GM23338 (cell line): ENCODE results near the gene SMYD3. TPM values are rescaled to one million over a fixed set of nuclear protein-coding genes. Genes with fewer than 3 reads are reported as not detected.

Experiments used
- ATAC-seq: fragments of 200-7000 bp; cut with Tn5 transposase; 3 replicates; pipeline ENCODE4 v1.9.1; 2020
- DNase-seq: peaks from one replicate; pipeline ENCODE4 v3.0.0-alpha.2; 2015; ENCODE audit warnings: low spot score
- H2AFZ ChIP-seq: fragments of 200-600 bp; sonication (generic); 2 replicates; pipeline ENCODE4 v1.8.0; 2016; ENCODE audit warnings: antibody characterized with exemption, mild to moderate bottlenecking, moderate library complexity
- H3F3A ChIP-seq: fragments of 200-600 bp; sonication (generic); replicated peaks from 2 replicates; pipeline ENCODE4 v1.8.0; 2017; ENCODE audit warnings: antibody characterized with exemption, mixed run types, low read depth
- H3K27ac ChIP-seq: fragments of 200-600 bp; sonication (generic); 2 replicates; pipeline ENCODE4 v1.6.1; 2016; ENCODE audit warnings: low read depth
- H3K27me3 ChIP-seq: fragments of 200-600 bp; sonication (generic); 2 replicates; pipeline ENCODE4 v1.8.0; 2016; ENCODE audit warnings: mild to moderate bottlenecking, mixed run types, moderate library complexity; ENCODE audit not compliant: insufficient read depth
- H3K36me3 ChIP-seq: fragments of 200-600 bp; sonication (generic); 2 replicates; pipeline ENCODE4 v1.8.0; 2016; ENCODE audit warnings: mild to moderate bottlenecking; ENCODE audit not compliant: insufficient read depth
- H3K4me1 ChIP-seq: fragments of 200-600 bp; sonication (generic); 2 replicates; pipeline ENCODE4 v1.8.0; 2016; ENCODE audit warnings: mild to moderate bottlenecking, moderate library complexity; ENCODE audit not compliant: insufficient read depth
- H3K4me2 ChIP-seq: fragments of 200-600 bp; sonication (generic); 2 replicates; pipeline ENCODE4 v1.7.1; 2017; ENCODE audit warnings: mixed run types
- H3K4me3 ChIP-seq: fragments of 200-600 bp; sonication (generic); 2 replicates; pipeline ENCODE4 v1.6.1; 2016; ENCODE audit warnings: mixed run types
- H3K79me2 ChIP-seq: fragments of 200-600 bp; sonication (generic); replicated peaks from 2 replicates; pipeline ENCODE4 v1.8.0; 2017; ENCODE audit warnings: mild to moderate bottlenecking; ENCODE audit not compliant: insufficient read depth
- H3K9me2 ChIP-seq: fragments of 200-600 bp; sonication (generic); 2 replicates; pipeline ENCODE4 v1.8.0; 2017; ENCODE audit not compliant: insufficient read depth
- H4K20me1 ChIP-seq: fragments of 200-600 bp; sonication (generic); replicated peaks from 2 replicates; pipeline ENCODE4 v1.8.0; 2017; ENCODE audit warnings: mild to moderate bottlenecking; ENCODE audit not compliant: insufficient read depth
- H3K27ac Mint-ChIP-seq: 2 replicates; pipeline ENCODE4 v1.8.0; 2020; ENCODE audit warnings: inconsistent platforms, mild to moderate bottlenecking, moderate library complexity, mixed read lengths
- H3K27me3 Mint-ChIP-seq: 3 replicates; pipeline ENCODE4 v1.8.0; 2022; ENCODE audit warnings: low read depth, mild to moderate bottlenecking, moderate library complexity, mixed read lengths, inconsistent platforms; ENCODE audit not compliant: insufficient read depth, poor library complexity
- H3K36me3 Mint-ChIP-seq: 3 replicates; pipeline ENCODE4 v1.8.0; 2021; ENCODE audit warnings: low read depth, mild to moderate bottlenecking, inconsistent platforms, moderate library complexity, mixed read lengths
- H3K4me1 Mint-ChIP-seq: 3 replicates; pipeline ENCODE4 v1.8.0; 2020; ENCODE audit warnings: mild to moderate bottlenecking, inconsistent platforms, mixed read lengths
- H3K4me3 Mint-ChIP-seq: 3 replicates; pipeline ENCODE4 v1.8.0; 2021; ENCODE audit warnings: moderate library complexity, mild to moderate bottlenecking, inconsistent platforms, mixed read lengths
- H3K9me3 Mint-ChIP-seq: 3 replicates; pipeline ENCODE4 v1.8.0; 2020; ENCODE audit warnings: moderate library complexity, mild to moderate bottlenecking, inconsistent platforms, mixed read lengths
- CREB1 ChIP-seq: fragments of 250-450 bp; sonication (Bioruptor Pico); IDR thresholded peaks from 2 replicates; pipeline ENCODE4 v1.5.0; 2020; ENCODE audit warnings: low read depth, mild to moderate bottlenecking, moderate library complexity
- ETS1 ChIP-seq: IDR thresholded peaks from 2 replicates; pipeline ENCODE4 v1.6.1; 2016; ENCODE audit warnings: antibody characterized with exemption
- EZH2 ChIP-seq: fragments of 200-600 bp; sonication (generic); IDR thresholded peaks from one replicate; pipeline ENCODE4 v1.8.0; 2017; ENCODE audit warnings: antibody characterized with exemption, mild to moderate bottlenecking, low read depth; ENCODE audit not compliant: unreplicated experiment
- EZH2phosphoT487 ChIP-seq: fragments of 200-600 bp; sonication (generic); IDR thresholded peaks from one replicate; pipeline ENCODE4 v1.8.1; 2018; ENCODE audit warnings: antibody characterized with exemption; ENCODE audit not compliant: unreplicated experiment
- JUNB ChIP-seq: IDR thresholded peaks from one replicate; pipeline ENCODE4 v1.6.1; 2016; ENCODE audit warnings: antibody characterized with exemption; ENCODE audit not compliant: unreplicated experiment
- REST ChIP-seq: IDR thresholded peaks from one replicate; pipeline ENCODE4 v1.6.1; 2018; ENCODE audit warnings: antibody characterized with exemption; ENCODE audit not compliant: unreplicated experiment
- STAT1 ChIP-seq: IDR thresholded peaks from one replicate; pipeline ENCODE4 v1.6.1; 2016; ENCODE audit warnings: antibody characterized with exemption; ENCODE audit not compliant: unreplicated experiment
- ZNF331 ChIP-seq: fragments of 250-450 bp; sonication (Bioruptor Pico); IDR thresholded peaks from 2 replicates; pipeline ENCODE4 v1.5.0; 2020; ENCODE audit warnings: low read depth, mild to moderate bottlenecking, moderate library complexity
- polyA plus RNA-seq: library from polyadenylated mRNA; unstranded; fragments of >200 nt; fragmentation: Nextera tagmentation; extraction: Ambion mirVana; gene quantifications from 2 replicates; pipeline ENCODE4 v1.2.1, GENCODE V29; 2016
- total RNA-seq: library from RNA; depleted of rRNA; stranded (reverse); fragments of >200 nt; shearing (Covaris generic); gene quantifications from 2 replicates; pipeline ENCODE4 v1.2.3, GENCODE V29; 2014
- TF ChIP-seq, protein P1 (sequence below): fragments of 250-450 bp; sonication (Bioruptor Pico); IDR thresholded peaks from 2 replicates; pipeline ENCODE4 v1.5.0; 2020; ENCODE audit warnings: mild to moderate bottlenecking, moderate library complexity

The SMYD3 gene
- total and polyA plus RNA-seq, 2 experiments from 2014 or later, result 31.8 to 34.4 TPM

DNA sequence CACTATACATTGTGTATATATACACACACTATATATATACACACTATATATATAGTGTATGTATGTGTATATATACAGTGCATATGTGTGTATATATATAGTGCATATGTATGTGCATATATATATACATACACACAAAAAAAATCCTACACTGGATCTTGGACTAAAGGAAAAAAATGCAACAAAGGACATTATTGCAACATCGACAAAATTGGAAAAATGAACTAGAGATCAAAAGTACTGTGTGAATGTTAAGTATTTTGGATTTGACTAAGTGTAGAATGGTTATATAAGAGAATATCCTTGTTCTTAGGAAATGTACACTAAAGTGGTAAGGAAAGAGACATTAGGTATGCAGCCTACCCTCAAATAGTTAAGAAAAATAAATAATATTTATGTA lies 36.5 kb downstream of the SMYD3 start:
- Mint-ChIP-seq H3K4me1 (no peaks in the 10 kb centered on the region; the same call in 2 of the 3 replicates), H3K27me3 (peaks cover 2% of the 10 kb centered on the region), H3K9me3 (no peaks in the 10 kb centered on the region), H3K27ac (no peak overlapping the region), H3K4me3 (no peak overlapping the region), H3K36me3 (no peaks in the 10 kb centered on the region)
- H3F3A ChIP-seq, result no peaks in the 10 kb centered on the region
- H3K79me2 ChIP-seq, result no peaks in the 10 kb centered on the region; the same call in 1 of the 2 replicates
- H3K4me3 ChIP-seq, result no peak overlapping the region
- no peaks in the 10 kb centered on the region for H3K4me1 ChIP-seq
- ATAC-seq, result no peak
- TF ChIP-seq, protein P1, sequence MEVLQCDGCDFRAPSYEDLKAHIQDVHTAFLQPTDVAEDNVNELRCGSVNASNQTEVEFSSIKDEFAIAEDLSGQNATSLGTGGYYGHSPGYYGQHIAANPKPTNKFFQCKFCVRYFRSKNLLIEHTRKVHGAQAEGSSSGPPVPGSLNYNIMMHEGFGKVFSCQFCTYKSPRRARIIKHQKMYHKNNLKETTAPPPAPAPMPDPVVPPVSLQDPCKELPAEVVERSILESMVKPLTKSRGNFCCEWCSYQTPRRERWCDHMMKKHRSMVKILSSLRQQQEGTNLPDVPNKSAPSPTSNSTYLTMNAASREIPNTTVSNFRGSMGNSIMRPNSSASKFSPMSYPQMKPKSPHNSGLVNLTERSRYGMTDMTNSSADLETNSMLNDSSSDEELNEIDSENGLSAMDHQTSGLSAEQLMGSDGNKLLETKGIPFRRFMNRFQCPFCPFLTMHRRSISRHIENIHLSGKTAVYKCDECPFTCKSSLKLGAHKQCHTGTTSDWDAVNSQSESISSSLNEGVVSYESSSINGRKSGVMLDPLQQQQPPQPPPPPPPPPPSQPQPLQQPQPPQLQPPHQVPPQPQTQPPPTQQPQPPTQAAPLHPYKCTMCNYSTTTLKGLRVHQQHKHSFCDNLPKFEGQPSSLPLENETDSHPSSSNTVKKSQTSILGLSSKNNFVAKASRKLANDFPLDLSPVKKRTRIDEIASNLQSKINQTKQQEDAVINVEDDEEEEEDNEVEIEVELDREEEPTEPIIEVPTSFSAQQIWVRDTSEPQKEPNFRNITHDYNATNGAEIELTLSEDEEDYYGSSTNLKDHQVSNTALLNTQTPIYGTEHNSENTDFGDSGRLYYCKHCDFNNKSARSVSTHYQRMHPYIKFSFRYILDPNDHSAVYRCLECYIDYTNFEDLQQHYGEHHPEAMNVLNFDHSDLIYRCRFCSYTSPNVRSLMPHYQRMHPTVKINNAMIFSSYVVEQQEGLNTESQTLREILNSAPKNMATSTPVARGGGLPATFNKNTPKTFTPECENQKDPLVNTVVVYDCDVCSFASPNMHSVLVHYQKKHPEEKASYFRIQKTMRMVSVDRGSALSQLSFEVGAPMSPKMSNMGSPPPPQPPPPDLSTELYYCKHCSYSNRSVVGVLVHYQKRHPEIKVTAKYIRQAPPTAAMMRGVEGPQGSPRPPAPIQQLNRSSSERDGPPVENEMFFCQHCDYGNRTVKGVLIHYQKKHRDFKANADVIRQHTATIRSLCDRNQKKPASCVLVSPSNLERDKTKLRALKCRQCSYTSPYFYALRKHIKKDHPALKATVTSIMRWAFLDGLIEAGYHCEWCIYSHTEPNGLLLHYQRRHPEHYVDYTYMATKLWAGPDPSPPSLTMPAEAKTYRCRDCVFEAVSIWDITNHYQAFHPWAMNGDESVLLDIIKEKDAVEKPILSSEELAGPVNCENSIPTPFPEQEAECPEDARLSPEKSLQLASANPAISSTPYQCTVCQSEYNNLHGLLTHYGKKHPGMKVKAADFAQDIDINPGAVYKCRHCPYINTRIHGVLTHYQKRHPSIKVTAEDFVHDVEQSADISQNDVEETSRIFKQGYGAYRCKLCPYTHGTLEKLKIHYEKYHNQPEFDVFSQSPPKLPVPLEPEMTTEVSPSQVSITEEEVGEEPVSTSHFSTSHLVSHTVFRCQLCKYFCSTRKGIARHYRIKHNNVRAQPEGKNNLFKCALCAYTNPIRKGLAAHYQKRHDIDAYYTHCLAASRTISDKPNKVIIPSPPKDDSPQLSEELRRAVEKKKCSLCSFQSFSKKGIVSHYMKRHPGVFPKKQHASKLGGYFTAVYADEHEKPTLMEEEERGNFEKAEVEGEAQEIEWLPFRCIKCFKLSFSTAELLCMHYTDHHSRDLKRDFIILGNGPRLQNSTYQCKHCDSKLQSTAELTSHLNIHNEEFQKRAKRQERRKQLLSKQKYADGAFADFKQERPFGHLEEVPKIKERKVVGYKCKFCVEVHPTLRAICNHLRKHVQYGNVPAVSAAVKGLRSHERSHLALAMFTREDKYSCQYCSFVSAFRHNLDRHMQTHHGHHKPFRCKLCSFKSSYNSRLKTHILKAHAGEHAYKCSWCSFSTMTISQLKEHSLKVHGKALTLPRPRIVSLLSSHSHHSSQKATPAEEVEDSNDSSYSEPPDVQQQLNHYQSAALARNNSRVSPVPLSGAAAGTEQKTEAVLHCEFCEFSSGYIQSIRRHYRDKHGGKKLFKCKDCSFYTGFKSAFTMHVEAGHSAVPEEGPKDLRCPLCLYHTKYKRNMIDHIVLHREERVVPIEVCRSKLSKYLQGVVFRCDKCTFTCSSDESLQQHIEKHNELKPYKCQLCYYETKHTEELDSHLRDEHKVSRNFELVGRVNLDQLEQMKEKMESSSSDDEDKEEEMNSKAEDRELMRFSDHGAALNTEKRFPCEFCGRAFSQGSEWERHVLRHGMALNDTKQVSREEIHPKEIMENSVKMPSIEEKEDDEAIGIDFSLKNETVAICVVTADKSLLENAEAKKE (CRISPR knock-in tag), result no peak
- TF ChIP-seq EZH2 (no peak), CREB1 (CRISPR knock-in tag) (no peak), REST (no peak), EZH2phosphoT487 (no peak), ZNF331 (CRISPR knock-in tag) (no peak), ETS1 (no peak), JUNB (no peak), STAT1 (no peak)
- H3K27me3 ChIP-seq, result no peaks in the 10 kb centered on the region
- no peak overlapping the region for H3K4me2 ChIP-seq
- H4K20me1 ChIP-seq, result no peaks in the 10 kb centered on the region; the same call in 1 of the 2 replicates
- H3K36me3 ChIP-seq, result no peaks in the 10 kb centered on the region
- H3K9me2 ChIP-seq, result no peaks in the 10 kb centered on the region
- no peak overlapping the region for H2AFZ ChIP-seq
- no peak overlapping the region for H3K27ac ChIP-seq
- DNase-seq, result no peak
